A549 treated with DMSO at 1 μM for 4 hours (cell line): Measurements from ENCODE around the gene B3GNT7. TPM values are rescaled to one million over a fixed set of nuclear protein-coding genes. Genes with fewer than 3 reads are reported as not detected.

Experiments
- total RNA-seq: library from RNA; stranded (reverse); fragments of 200-300 nt; extraction: Qiagen RNA extraction; gene quantifications from 5 replicates; pipeline ENCODE4 v1.2.3, GENCODE V29; 2022; ENCODE audit warnings: low read depth

B3GNT7 gene, protein sequence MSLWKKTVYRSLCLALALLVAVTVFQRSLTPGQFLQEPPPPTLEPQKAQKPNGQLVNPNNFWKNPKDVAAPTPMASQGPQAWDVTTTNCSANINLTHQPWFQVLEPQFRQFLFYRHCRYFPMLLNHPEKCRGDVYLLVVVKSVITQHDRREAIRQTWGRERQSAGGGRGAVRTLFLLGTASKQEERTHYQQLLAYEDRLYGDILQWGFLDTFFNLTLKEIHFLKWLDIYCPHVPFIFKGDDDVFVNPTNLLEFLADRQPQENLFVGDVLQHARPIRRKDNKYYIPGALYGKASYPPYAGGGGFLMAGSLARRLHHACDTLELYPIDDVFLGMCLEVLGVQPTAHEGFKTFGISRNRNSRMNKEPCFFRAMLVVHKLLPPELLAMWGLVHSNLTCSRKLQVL
- total RNA-seq = 1.1 to 2.3 TPM (median 1.6 TPM) in 5 replicates

DNA sequence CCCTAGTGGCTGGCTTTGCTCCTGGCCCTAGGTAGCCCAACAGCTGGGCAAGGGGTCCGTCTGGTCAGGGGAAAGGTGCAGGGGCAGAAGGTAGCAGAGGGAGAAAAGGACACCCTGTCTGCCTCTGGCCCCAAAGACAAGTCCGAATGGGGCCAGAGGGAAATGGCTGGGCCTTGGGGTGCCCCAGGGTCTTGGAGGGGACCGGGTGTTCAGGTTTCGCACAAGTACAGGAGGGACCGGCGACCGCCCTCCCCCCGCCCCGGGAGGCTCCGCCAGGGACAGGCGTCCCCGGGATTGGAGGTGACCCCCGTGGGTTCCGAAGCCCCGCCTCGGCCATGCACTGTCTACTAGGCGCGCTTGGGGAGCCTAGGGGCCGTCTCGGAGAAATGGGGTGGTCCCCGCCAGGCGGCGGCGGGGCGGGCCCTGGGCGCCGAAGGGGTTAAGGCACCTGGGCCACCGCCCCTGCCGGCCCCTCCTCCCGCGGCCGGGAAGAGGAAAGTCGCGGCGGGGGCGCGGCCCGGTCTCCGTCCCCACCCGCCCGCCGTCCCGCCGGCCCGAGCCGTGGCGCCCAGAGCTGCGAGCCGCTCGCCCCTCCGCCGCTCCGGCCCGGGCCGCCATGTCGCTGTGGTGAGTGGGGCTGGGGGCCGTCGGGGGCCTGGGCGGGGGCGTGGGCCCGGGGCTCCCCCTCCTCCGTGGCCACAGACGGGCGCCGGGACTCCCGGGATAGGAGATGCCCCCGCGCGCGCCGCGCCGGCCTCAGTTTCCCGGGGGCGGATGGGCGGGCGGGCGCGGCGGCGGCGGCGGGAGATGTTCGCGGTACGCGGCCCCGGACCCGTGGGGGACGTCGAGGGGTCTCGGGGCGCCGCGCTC lies at the start of gene B3GNT7:
B3GNT7 (plus strand) TSS at position 523 of the 870 bp plus-strand sequence; CDS start at position 617, 94 bp downstream.

Other genes with a start within 250 kb of the B3GNT7 start
- gene ARMC9, start 197.1 kb upstream of the B3GNT7 start, total RNA-seq = 14.7 to 21.7 TPM (median 18.8 TPM) in 5 replicates
- gene NCL, start 68.8 kb downstream of the B3GNT7 start, total RNA-seq = 759 to 927 TPM (median 863 TPM) in 5 replicates
- gene NMUR1, start 134.7 kb downstream of the B3GNT7 start, total RNA-seq = 0.04 TPM in 1 of 5 replicates, not detected in the others
- gene TEX44, start 197.2 kb downstream of the B3GNT7 start, total RNA-seq = not detected in 5 replicates